HepG2 (cell line): ENCODE results near the gene CHD9. TPM values are rescaled to one million over a fixed set of nuclear protein-coding genes. Genes with fewer than 3 reads are reported as not detected.

Experiments
- ATAC-seq: fragments of 200-7000 bp; cut with Tn5 transposase; 3 replicates; pipeline ENCODE4 v1.9.1; 2020; ENCODE audit warnings: mild to moderate bottlenecking, moderate library complexity
- BruUV-seq: library from RNA; stranded (reverse); fragments of 400-500 nt; replicated peaks from 2 replicates; lab custom pipeline; 2021; lab: Mats Ljungman, UMichigan
- CTCF ChIA-PET: fragments of 300-600 bp; formaldehyde crosslinking; extraction: SDS; loops from one replicate; lab custom pipeline; 2021; ENCODE audit warnings: low total read pairs, inconsistent platforms, low intra/inter-chr PET ratio; lab: Yijun Ruan, JAX
- POLR2A ChIA-PET: fragments of 350-600 bp; sonication (Branson Sonifier 250); formaldehyde crosslinking; loops from one replicate; lab custom pipeline; 2020; ENCODE audit warnings: antibody characterized with exemption, inconsistent platforms; lab: Yijun Ruan, JAX
- DNase-seq: peaks from one replicate; pipeline ENCODE4 v3.0.0-alpha.2; 2015; ENCODE audit warnings: low spot score
- FAIRE-seq: peaks from 3 replicates; lab custom pipeline; 2011; peaks lifted over from hg19 to GRCh38; lab: Jason Lieb, UNC
- H2AFZ ChIP-seq: one replicate; pipeline ENCODE4 v1.6.1; 2011; ENCODE audit warnings: low read length, inconsistent platforms
- H3K27ac ChIP-seq: fragments of 300-600 bp; 3 replicates; pipeline ENCODE4 v1.8.0; 2011; ENCODE audit warnings: mixed run types, mild to moderate bottlenecking, mixed read lengths, low read length, inconsistent platforms; ENCODE audit not compliant: insufficient read depth; ENCODE audit errors: extremely low read length
- H3K27me3 ChIP-seq, 2 experiments: fragments of 200-600 bp in 1 of 2; 2 replicates in 1 of 2; 3 replicates in 1 of 2; pipeline versions ENCODE4 v1.6.0 to v1.8.0; 2011; ENCODE audit warnings: low read length in 2 of 2, mild to moderate bottlenecking in 2 of 2, moderate library complexity in 2 of 2, inconsistent platforms in 1 of 2; ENCODE audit not compliant: insufficient read depth in 2 of 2, control insufficient read depth in 1 of 2
- H3K36me3 ChIP-seq, 2 experiments: fragments of 200-600 bp in 1 of 2; replicated peaks in 1 of 2; 2 replicates in 1 of 2; 3 replicates in 1 of 2; pipeline versions ENCODE4 v1.5.1 to v1.8.0; 2011; ENCODE audit warnings: low read length in 2 of 2, inconsistent platforms in 1 of 2; ENCODE audit not compliant: insufficient read depth in 2 of 2, control insufficient read depth in 1 of 2
- H3K4me1 ChIP-seq: 2 replicates; pipeline ENCODE4 v1.5.1; 2012; ENCODE audit warnings: low read length, inconsistent platforms; ENCODE audit not compliant: insufficient read depth
- H3K4me2 ChIP-seq: 2 replicates; pipeline ENCODE4 v1.6.0; 2011; ENCODE audit warnings: low read depth, low read length, inconsistent platforms
- H3K4me3 ChIP-seq, 3 experiments: fragments of 200-600 bp in 1 of 3; sonication (generic), shearing (Covaris generic) in 1 of 3; replicated peaks in 1 of 3; 2 replicates each; pipeline ENCODE4 v1.5.1; 2011 to 2016; ENCODE audit warnings: low read length in 3 of 3, inconsistent platforms in 2 of 3, low read depth in 2 of 3, mild to moderate bottlenecking in 2 of 3, control low read depth in 1 of 3, mixed read lengths in 1 of 3; ENCODE audit not compliant: insufficient read depth in 1 of 3
- H3K79me2 ChIP-seq: one replicate; pipeline ENCODE4 v1.6.1; 2011; ENCODE audit warnings: low read length, inconsistent platforms; ENCODE audit not compliant: insufficient read depth
- H3K9ac ChIP-seq: 2 replicates; pipeline ENCODE4 v1.6.0; 2011; ENCODE audit warnings: mild to moderate bottlenecking, low read depth, low read length, inconsistent platforms; ENCODE audit not compliant: insufficient read depth
- H3K9me3 ChIP-seq: 2 replicates; pipeline ENCODE4 v1.5.1; 2012; ENCODE audit warnings: mild to moderate bottlenecking, low read length
- H4K20me1 ChIP-seq: 2 replicates; pipeline ENCODE4 v1.6.0; 2011; ENCODE audit warnings: inconsistent platforms, mild to moderate bottlenecking, low read length, moderate library complexity; ENCODE audit not compliant: insufficient read depth
- ARID2 ChIP-seq: sonication (generic); formaldehyde crosslinking; IDR thresholded peaks from 2 replicates; pipeline ENCODE4 v1.8.1; 2022; ENCODE audit warnings: mild to moderate bottlenecking, missing genetic modification reagents, borderline replicate concordance
- CSRNP1 ChIP-seq: sonication (generic); formaldehyde crosslinking; IDR thresholded peaks from 2 replicates; pipeline ENCODE4 v1.8.1; 2023; ENCODE audit warnings: mild to moderate bottlenecking, missing genetic modification reagents
- FOXP1 ChIP-seq, 2 experiments: fragments of 450-650 bp in 1 of 2; IDR thresholded peaks; 2 replicates each; pipeline ENCODE4 v1.6.1; 2017 to 2018; ENCODE audit warnings: antibody characterized with exemption in 1 of 2
- GPBP1L1 ChIP-seq: sonication (generic); formaldehyde crosslinking; IDR thresholded peaks from 2 replicates; pipeline ENCODE4 v1.5.0; 2020; ENCODE audit warnings: mild to moderate bottlenecking, missing genetic modification reagents
- HOXA5 ChIP-seq: sonication (generic); formaldehyde crosslinking; IDR thresholded peaks from 2 replicates; pipeline ENCODE4 v1.4.0; 2020; ENCODE audit warnings: missing genetic modification reagents
- KLF15 ChIP-seq: sonication (generic); formaldehyde crosslinking; IDR thresholded peaks from 2 replicates; pipeline ENCODE4 v1.8.1; 2023; ENCODE audit warnings: borderline replicate concordance, mild to moderate bottlenecking, inconsistent platforms, missing genetic modification reagents, mixed read lengths
- MATR3 ChIP-seq: sonication (generic); formaldehyde crosslinking; IDR thresholded peaks from 2 replicates; pipeline ENCODE4 v1.4.0; 2020; ENCODE audit warnings: missing genetic modification reagents
- MED8 ChIP-seq: sonication (generic); formaldehyde crosslinking; IDR thresholded peaks from 2 replicates; pipeline ENCODE4 v1.8.1; 2023; ENCODE audit warnings: mild to moderate bottlenecking, missing genetic modification reagents; ENCODE audit not compliant: insufficient replicate concordance
- MYC ChIP-seq: sonication (generic); formaldehyde crosslinking; IDR thresholded peaks from 2 replicates; pipeline ENCODE4 v1.9.0; 2021; ENCODE audit warnings: missing genetic modification reagents, borderline replicate concordance
- RFX1 ChIP-seq: fragments of 450-650 bp; IDR thresholded peaks from 2 replicates; pipeline ENCODE4 v1.6.1; 2017
- TSC22D2 ChIP-seq: sonication (generic); formaldehyde crosslinking; IDR thresholded peaks from 2 replicates; pipeline ENCODE4 v1.5.1; 2020; ENCODE audit warnings: missing genetic modification reagents, mild to moderate bottlenecking, borderline replicate concordance
- ZNF263 ChIP-seq: sonication (generic); formaldehyde crosslinking; IDR thresholded peaks from 2 replicates; pipeline ENCODE4 v1.4.0; 2020; ENCODE audit warnings: missing genetic modification reagents
- ZNF329 ChIP-seq: sonication (generic); formaldehyde crosslinking; IDR thresholded peaks from 2 replicates; pipeline ENCODE4 v1.9.0; 2021; ENCODE audit warnings: low read depth, mild to moderate bottlenecking, missing genetic modification reagents
- ZNF768 ChIP-seq: sonication (generic); formaldehyde crosslinking; IDR thresholded peaks from 2 replicates; pipeline ENCODE4 v1.4.0; 2020; ENCODE audit warnings: missing genetic modification reagents
- ZNF850 ChIP-seq: sonication (generic); formaldehyde crosslinking; conservative IDR thresholded peaks from 2 replicates; pipeline ENCODE4 v1.9.0; 2021; ENCODE audit warnings: mild to moderate bottlenecking, missing genetic modification reagents
- WGBS: methylation state at CpG from one replicate; pipeline ENCODE4 v1.1.6; 2017; ENCODE audit warnings: low lambda C conversion rate; 5-methylcytosine and 5-hydroxymethylcytosine counted together
- in situ Hi-C: cut with HindIII; loops from 2 replicates; pipeline ENCODE4 v1.10.0; 2017; ENCODE audit warnings: low pct_unique_long_range_greater_than_20kb; ENCODE audit not compliant: extremely low pct_ligation_motif_present
- intact Hi-C: fragments of 100-400 bp; cut with micrococcal nuclease; formaldehyde crosslinking; loops from one replicate; pipeline ENCODE4 v1.10.0; 2022; ENCODE audit not compliant: unreplicated experiment
- polyA plus RNA-seq, 8 experiments: library from polyadenylated mRNA; depleted of rRNA in 3 of 8; stranded (reverse) in 7 of 8; unstranded in 1 of 8; fragments of >200 nt; fragmentation: Illumina TruSeq in 4 of 8; extraction: Trizol in 4 of 8; gene quantifications; 2 replicates each; pipeline versions ENCODE4 v1.2.1 to v1.2.3, GENCODE V29; 2011 to 2016; ENCODE audit warnings: low read depth in 4 of 8, missing spikeins in 1 of 8, mixed read lengths in 1 of 8; ENCODE audit not compliant: insufficient read depth in 1 of 8
- total RNA-seq, 5 experiments: library from RNA; depleted of rRNA; stranded (reverse); fragments of >200 nt; fragmentation: Illumina TruSeq; extraction: Trizol; gene quantifications; 2 replicates each; pipeline ENCODE4 v1.2.3, GENCODE V29; 2016; ENCODE audit warnings: low read depth in 1 of 5

The CHD9 gene
- total and polyA plus RNA-seq, 2 of the 13 experiments (the other 11 are each of a cell fraction or from before 2014, with no cell fraction given): 23.4 to 27.7 TPM

- DNase-seq: no peak
- FAIRE-seq: no peak
- peaks cover 6 to 37% of the 10 kb centered on the region in 2 experiments; a peak in 4 of 5 replicates for H3K36me3 ChIP-seq
- intact Hi-C loops: loop anchor here (2.0 kb wide), 1 partner anchor 151 kb away; no protein-coding TSS in a partner anchor
- BruUV-seq: no TSS peak
- TF ChIP-seq CSRNP1 (CRISPR knock-in tag) (no peak), RFX1 (no peak)
- TF ChIP-seq, all 625 proteins: peak for 0
- in situ Hi-C loops: loop anchor here (10.0 kb wide), 1 partner anchor 227 kb away; the partner anchor contains the start of genes CHD9 and CHD9NB
- Histone ChIP-seq H4K20me1 (no peaks in the 10 kb centered on the region), H3K27ac (no peak overlapping the region), H3K4me1 (no peaks in the 10 kb centered on the region), H3K79me2 (no peaks in the 10 kb centered on the region), H3K4me2 (no peak overlapping the region), H2AFZ (no peak overlapping the region), H3K4me3 (no peak overlapping the region), H3K27me3 (no peaks in the 10 kb centered on the region), H3K9ac (no peak overlapping the region), H3K9me3 (no peaks in the 10 kb centered on the region)
- no peak for ATAC-seq
- POLR2A ChIA-PET: no interaction called here
- WGBS: 87% methylated on average over 2 of the region's 2 CpGs
- CTCF ChIA-PET: no interaction called here
Measured at GRCh38 chr16:53281859-53282258, 227.1 kb downstream of the CHD9 start.

GRCh38 chr16:53282328-53282727 is 227.5 kb downstream of the CHD9 start:
- H3K79me2 ChIP-seq: no peaks in the 10 kb centered on the region
- H3K27ac ChIP-seq: no peak overlapping the region
- whole genome bisulfite sequencing: 100% methylated on average over 5 of the region's 5 CpGs
- no peak overlapping the region for H3K4me3 ChIP-seq
- FAIRE-seq: no peak
- H2AFZ ChIP-seq: no peak overlapping the region
- ChIA-PET POLR2A (no interaction called here), CTCF (no interaction called here)
- no peaks in the 10 kb centered on the region for H4K20me1 ChIP-seq
- in situ Hi-C loops: loop anchor here (10.0 kb wide), 1 partner anchor 228 kb away; the partner anchor contains the start of genes CHD9 and CHD9NB
- no peaks in the 10 kb centered on the region for H3K4me1 ChIP-seq
- no peaks in the 10 kb centered on the region for H3K27me3 ChIP-seq
- peaks cover 6 to 37% of the 10 kb centered on the region in 2 experiments; a peak in 4 of 5 replicates for H3K36me3 ChIP-seq
- intact Hi-C loops: loop anchor here (2.0 kb wide), 1 partner anchor 152 kb away; no protein-coding TSS in a partner anchor
- ATAC-seq: peak; percentile 54
- DNase-seq: no peak
- no peak overlapping the region for H3K9ac ChIP-seq
- H3K9me3 ChIP-seq: no peaks in the 10 kb centered on the region
- H3K4me2 ChIP-seq: no peak overlapping the region
- no TSS peak for BruUV-seq
- TF ChIP-seq ZNF768 (CRISPR knock-in tag): peak; percentile 82
- no peak for TF ChIP-seq KLF15 (CRISPR knock-in tag)
- no peak for TF ChIP-seq ZNF329 (CRISPR knock-in tag)
- no peak for TF ChIP-seq RFX1
- TF ChIP-seq MED8 (CRISPR knock-in tag): no peak
- TF ChIP-seq MATR3 (CRISPR knock-in tag): no peak
- TF ChIP-seq ZNF263 (CRISPR knock-in tag): no peak
- no peak for TF ChIP-seq HOXA5 (CRISPR knock-in tag)
- no peak for TF ChIP-seq TSC22D2 (CRISPR knock-in tag)
- TF ChIP-seq FOXP1 (IDR thresholded peaks at IDR 0.05): no peak
- no peak for TF ChIP-seq FOXP1 (CRISPR knock-in tag; IDR thresholded peaks at IDR 0.05)
- no peak for TF ChIP-seq GPBP1L1 (CRISPR knock-in tag)
- no peak for TF ChIP-seq MYC (CRISPR knock-in tag)
- no peak for TF ChIP-seq ZNF850 (CRISPR knock-in tag)
- no peak for TF ChIP-seq ARID2 (CRISPR knock-in tag)
